HEK293T (cell line): ENCODE results near the gene PTGR1.

ENCODE experiments used
- ELF4 ChIP-seq: fragments of 450-650 bp; IDR thresholded peaks from 2 replicates; pipeline ENCODE4 v1.6.1; 2017; ENCODE audit warnings: antibody characterized with exemption
- ZNF384 ChIP-seq: fragments of 450-650 bp; IDR thresholded peaks from 2 replicates; pipeline ENCODE4 v1.6.1; 2016

DNA sequence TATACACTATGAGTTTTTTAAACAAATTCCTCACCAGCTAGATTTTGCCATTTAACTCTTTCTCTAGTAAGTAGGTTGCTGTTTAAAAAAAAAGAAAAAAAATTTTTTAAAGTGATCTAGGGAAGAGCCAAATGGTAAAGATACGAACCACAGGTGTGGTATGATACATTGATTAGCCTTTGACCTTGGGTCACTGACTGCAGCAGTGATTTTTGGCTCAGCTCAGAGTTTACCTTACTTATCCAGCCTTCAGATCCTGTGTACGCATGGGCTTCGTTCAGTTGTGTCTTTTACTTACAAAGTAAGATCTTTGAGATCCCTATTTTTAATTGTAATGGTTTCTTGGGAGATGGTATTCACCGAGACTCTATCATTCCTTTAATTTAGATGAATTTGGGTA is 49.6 kb upstream of the PTGR1 start:
- TF ChIP-seq ELF4 (no peak), ZNF384 (no peak)
